Fibroblast of villous mesenchyme (primary cell): ENCODE data around the gene ADTRP. TPM values are rescaled to one million over a fixed set of nuclear protein-coding genes. Genes with fewer than 3 reads are reported as not detected.

Source experiments
- DNase-seq: peaks from one replicate; pipeline ENCODE4 v3.0.0-alpha.2; 2010; ENCODE audit warnings: low read depth
- H3K4me3 ChIP-seq: 2 replicates; pipeline ENCODE4 v1.5.1; 2011; ENCODE audit warnings: low read depth, mild to moderate bottlenecking, low read length
- small RNA-seq: library from RNA; depleted of rRNA; stranded (forward); fragments of <200 nt; gene quantifications from one replicate; pipeline ENCODE3, GENCODE V24; 2012
- total RNA-seq: library from RNA; depleted of rRNA; stranded (reverse); fragments of >200 nt; gene quantifications from 2 replicates; pipeline ENCODE4 v1.2.3, GENCODE V29; 2012
- TF ChIP-seq, protein P1 (sequence below): IDR thresholded peaks from 2 replicates; pipeline ENCODE4 v1.5.1; 2012; ENCODE audit warnings: low read depth, mild to moderate bottlenecking, low read length; ENCODE audit not compliant: insufficient read depth

The ADTRP gene
- total RNA-seq, 1 donor: 1.3 TPM

DNA sequence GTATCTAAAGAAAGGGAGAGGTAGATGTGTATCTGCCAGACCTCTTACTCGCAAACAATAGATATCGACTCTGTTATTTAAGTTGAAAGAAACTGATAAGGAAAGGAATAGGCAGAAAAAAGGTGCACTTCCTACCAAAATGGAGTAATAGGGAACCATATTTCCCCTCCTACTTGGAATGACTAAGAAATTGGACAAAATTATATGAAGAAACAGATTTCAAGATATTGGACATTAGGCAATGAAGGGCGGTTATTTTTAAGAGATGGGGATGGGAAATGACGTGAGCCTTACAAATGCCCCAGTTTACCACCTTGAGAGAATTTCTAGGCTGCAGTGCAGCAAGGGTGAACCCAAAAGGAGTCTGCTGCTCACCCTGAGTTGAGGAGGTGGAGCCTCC is 108.9 kb downstream of the ADTRP start:
- DNase-seq: no peak
- TF ChIP-seq, protein P1, sequence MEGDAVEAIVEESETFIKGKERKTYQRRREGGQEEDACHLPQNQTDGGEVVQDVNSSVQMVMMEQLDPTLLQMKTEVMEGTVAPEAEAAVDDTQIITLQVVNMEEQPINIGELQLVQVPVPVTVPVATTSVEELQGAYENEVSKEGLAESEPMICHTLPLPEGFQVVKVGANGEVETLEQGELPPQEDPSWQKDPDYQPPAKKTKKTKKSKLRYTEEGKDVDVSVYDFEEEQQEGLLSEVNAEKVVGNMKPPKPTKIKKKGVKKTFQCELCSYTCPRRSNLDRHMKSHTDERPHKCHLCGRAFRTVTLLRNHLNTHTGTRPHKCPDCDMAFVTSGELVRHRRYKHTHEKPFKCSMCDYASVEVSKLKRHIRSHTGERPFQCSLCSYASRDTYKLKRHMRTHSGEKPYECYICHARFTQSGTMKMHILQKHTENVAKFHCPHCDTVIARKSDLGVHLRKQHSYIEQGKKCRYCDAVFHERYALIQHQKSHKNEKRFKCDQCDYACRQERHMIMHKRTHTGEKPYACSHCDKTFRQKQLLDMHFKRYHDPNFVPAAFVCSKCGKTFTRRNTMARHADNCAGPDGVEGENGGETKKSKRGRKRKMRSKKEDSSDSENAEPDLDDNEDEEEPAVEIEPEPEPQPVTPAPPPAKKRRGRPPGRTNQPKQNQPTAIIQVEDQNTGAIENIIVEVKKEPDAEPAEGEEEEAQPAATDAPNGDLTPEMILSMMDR: no peak
- H3K4me3 ChIP-seq: no peak overlapping the region

DNA sequence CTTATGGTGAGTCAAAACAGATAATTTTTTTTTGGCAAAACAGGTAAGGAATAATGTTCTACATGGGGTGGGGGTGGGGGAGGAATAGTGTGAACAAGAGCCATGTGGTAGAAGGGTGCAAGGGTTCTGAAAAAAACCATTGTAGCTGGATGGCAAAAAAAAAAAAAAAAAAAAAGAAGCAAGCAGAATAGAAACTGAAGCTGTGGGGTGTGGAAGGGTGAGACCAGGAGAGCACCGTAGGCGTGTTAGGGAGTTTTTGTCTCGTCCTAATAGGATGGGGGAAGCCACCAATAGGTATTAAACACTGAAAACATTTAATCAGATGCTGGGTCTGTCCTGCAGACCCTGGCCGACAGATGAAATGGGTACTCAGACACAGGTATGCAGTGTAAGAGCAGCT is 110.1 kb downstream of the ADTRP start:
- TF ChIP-seq, protein P1: no peak
- H3K4me3 ChIP-seq: no peak overlapping the region
- no peak for DNase-seq

DNA sequence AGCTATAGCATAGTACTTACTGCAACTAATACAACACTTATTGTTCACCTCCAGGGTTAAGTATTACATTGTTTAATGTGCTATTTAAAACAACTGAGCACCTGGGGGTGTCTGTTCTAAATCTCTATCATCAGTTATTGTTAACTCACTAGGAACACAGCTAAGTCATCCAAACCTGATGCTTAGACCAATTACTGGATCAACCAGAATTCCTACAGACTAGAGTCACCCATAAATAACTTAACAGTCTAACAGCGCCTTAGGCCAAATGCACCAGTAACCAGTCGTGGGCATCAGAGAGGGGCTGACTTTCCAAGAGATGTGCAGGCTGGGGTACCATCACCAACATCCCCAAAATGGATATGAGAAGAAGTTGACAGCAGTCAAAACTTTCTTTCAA is 110.7 kb downstream of the ADTRP start:
- no peak overlapping the region for H3K4me3 ChIP-seq
- TF ChIP-seq, protein P1: no peak
- DNase-seq: no peak

DNA sequence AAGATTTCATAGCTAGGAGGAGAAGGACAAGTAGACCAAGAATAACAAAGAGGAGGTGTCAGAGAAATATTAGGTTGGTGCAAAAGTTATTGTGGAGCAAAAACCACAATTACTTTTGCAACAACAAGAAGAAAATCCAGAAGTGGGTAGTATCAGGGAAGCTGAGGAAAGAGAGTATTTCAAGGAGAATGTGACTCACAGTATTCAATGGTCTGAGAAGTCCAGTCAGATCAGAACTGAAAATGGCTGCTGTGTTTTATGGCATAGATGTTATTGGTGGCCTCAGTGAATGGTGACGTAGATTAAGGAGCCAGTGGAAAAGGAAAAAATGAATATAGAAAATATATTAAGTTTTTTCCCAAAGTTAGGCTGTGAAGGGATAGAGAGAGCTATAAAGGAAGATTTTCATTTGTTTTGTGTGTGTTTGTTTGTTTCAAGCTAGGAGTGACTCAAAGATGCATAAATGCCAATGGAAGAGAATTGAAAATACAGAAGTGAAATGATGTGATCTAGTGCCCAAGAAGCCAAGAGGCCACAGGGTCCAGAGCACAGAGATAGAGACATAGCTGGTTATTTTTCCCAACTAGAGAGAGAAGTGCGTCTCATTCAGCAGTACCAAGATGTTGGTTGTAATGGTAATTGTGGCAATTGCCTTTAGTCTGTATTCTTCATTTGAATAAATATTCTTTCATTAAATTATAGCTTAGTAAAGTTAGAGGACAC is 112.8 kb downstream of the ADTRP start:
- H3K4me3 ChIP-seq: no peak overlapping the region
- no peak for DNase-seq
- TF ChIP-seq, protein P1: no peak

Small RNA genes within 50 kb of the gene (small RNA-seq; reads per million reads assigned to genes)
- not detected for gene RF00272

Other genes starting within 250 kb of the ADTRP start
- 2.3 and 2.6 TPM in 2 replicates for gene TMEM170B, start 241.1 kb downstream of the ADTRP start, total RNA-seq
- gene HIVEP1, start 233.5 kb upstream of the ADTRP start, total RNA-seq: 16.8 and 20.3 TPM in 2 replicates